Caco-2 (cell line): ENCODE results near the gene NEURL1B. TPM values are rescaled to one million over a fixed set of nuclear protein-coding genes. Genes with fewer than 3 reads are reported as not detected.

Experiments
- BruUV-seq: library from RNA; stranded (reverse); fragments of 400-500 nt; replicated peaks from 2 replicates; lab custom pipeline; 2021; lab: Mats Ljungman, UMichigan
- CTCF ChIA-PET: fragments of 300-600 bp; sonication (Branson Sonifier 250); formaldehyde crosslinking; loops from one replicate; lab custom pipeline; 2022; ENCODE audit warnings: antibody characterized with exemption; lab: Charles Lee
- POLR2A ChIA-PET: fragments of 300-600 bp; sonication (Branson Sonifier 250); formaldehyde crosslinking; loops from one replicate; lab custom pipeline; 2022; ENCODE audit warnings: antibody characterized with exemption; lab: Charles Lee
- DNase-seq, 2 experiments: peaks; one replicate each; pipeline versions ENCODE4 v3.0.0 to v3.0.0-alpha.2; 2020 to 2022
- H3K27me3 ChIP-seq: replicated peaks from 2 replicates; pipeline ENCODE4 v1.6.0; 2011; ENCODE audit warnings: low read length; ENCODE audit not compliant: control insufficient read depth, insufficient read depth
- H3K36me3 ChIP-seq: 2 replicates; pipeline ENCODE4 v1.5.1; 2011; ENCODE audit warnings: low read length; ENCODE audit not compliant: control insufficient read depth, insufficient read depth
- H3K4me1 ChIP-seq: fragments of 250-450 bp; sonication (Bioruptor Pico); 2 replicates; pipeline ENCODE4 v1.5.1; 2020; ENCODE audit warnings: mild to moderate bottlenecking
- H3K4me3 ChIP-seq: 2 replicates; pipeline ENCODE4 v1.5.1; 2011; ENCODE audit warnings: low read depth, mild to moderate bottlenecking, control low read depth, low read length
- H3K9me3 ChIP-seq: fragments of 250-450 bp; sonication (Bioruptor Pico); 2 replicates; pipeline ENCODE4 v1.5.1; 2020; ENCODE audit warnings: mild to moderate bottlenecking, moderate library complexity
- H3K27ac Mint-ChIP-seq: one replicate; pipeline ENCODE4 v1.8.0; 2022; ENCODE audit warnings: mixed read lengths; ENCODE audit not compliant: unreplicated experiment
- H3K27me3 Mint-ChIP-seq: one replicate; pipeline ENCODE4 v1.8.0; 2022; ENCODE audit warnings: mixed read lengths; ENCODE audit not compliant: insufficient read depth, unreplicated experiment
- H3K36me3 Mint-ChIP-seq: one replicate; pipeline ENCODE4 v1.8.0; 2022; ENCODE audit warnings: mild to moderate bottlenecking, mixed read lengths; ENCODE audit not compliant: insufficient read depth, unreplicated experiment
- H3K4me1 Mint-ChIP-seq: one replicate; pipeline ENCODE4 v1.8.0; 2022; ENCODE audit warnings: low read depth, mixed read lengths; ENCODE audit not compliant: unreplicated experiment
- H3K4me3 Mint-ChIP-seq: one replicate; pipeline ENCODE4 v1.8.0; 2022; ENCODE audit warnings: mild to moderate bottlenecking, moderate library complexity, mixed read lengths; ENCODE audit not compliant: unreplicated experiment
- H3K9me3 Mint-ChIP-seq: one replicate; pipeline ENCODE4 v1.8.0; 2022; ENCODE audit warnings: mixed read lengths; ENCODE audit not compliant: unreplicated experiment
- intact Hi-C: fragments of 100-400 bp; cut with micrococcal nuclease; formaldehyde crosslinking; loops from one replicate; pipeline ENCODE4 v1.10.0; 2022; ENCODE audit not compliant: unreplicated experiment
- total RNA-seq: library from RNA; stranded (reverse); gene quantifications from 2 replicates; pipeline ENCODE4 v1.2.3, GENCODE V29; 2022
- TF ChIP-seq, protein P1 (sequence below), 2 experiments: fragments of 200-600 bp in 1 of 2; IDR thresholded peaks; 1 replicate in 1 of 2; 2 replicates in 1 of 2; pipeline versions ENCODE4 v1.5.1 to v1.8.0; 2011 to 2022; ENCODE audit warnings: antibody characterized with exemption in 1 of 2, control low read depth in 1 of 2, inconsistent platforms in 1 of 2, low read depth in 1 of 2, low read length in 1 of 2, mild to moderate bottlenecking in 1 of 2, moderate library complexity in 1 of 2; ENCODE audit not compliant: insufficient read depth in 1 of 2, severe bottlenecking in 1 of 2, unreplicated experiment in 1 of 2

Gene NEURL1B
- total RNA-seq, 1 experiment from 2014 or later, result 7.6 TPM

DNA sequence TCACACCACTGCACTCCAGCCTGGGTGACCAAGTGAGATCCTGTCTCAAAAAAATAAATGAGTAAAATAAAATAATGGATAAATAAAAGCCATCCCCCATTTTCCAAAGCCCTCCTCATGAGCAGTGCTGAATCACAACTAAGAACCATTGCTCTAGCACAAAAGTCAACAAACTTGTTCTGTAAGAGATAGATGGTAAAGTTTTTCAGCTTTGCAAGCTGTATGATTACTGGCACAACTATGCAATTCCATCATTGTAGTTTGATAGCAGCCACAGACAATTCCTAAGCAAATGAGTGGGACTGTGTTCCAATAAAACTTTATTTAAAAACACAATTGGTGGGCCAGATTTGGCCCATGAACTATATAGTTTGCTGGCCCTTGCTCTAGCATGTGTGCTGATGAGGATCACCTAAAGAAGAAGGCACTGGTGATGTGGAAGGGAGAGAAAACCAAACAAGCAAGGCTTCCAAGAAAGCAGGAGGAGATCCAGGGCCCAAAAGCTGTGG lies 64.6 kb downstream of the NEURL1B start:
- H3K36me3 ChIP-seq, result no peaks in the 10 kb centered on the region
- H3K27me3 Mint-ChIP-seq, result no peaks in the 10 kb centered on the region
- no peaks in the 10 kb centered on the region for H3K27me3 ChIP-seq
- intact Hi-C loops, result loop anchor here (2.0 kb wide), 1 partner anchor 577 kb away; no protein-coding TSS in a partner anchor
- ChIA-PET POLR2A (no interaction called here), CTCF (interaction anchor here (0.6 to 1.5 kb wide), 2 partner anchors 9 to 226 kb away, joined by 3 read pairs; no protein-coding TSS in a partner anchor)
- H3K4me1 Mint-ChIP-seq, result no peaks in the 10 kb centered on the region
- BruUV-seq, result no TSS peak
- no peaks in the 10 kb centered on the region for H3K9me3 Mint-ChIP-seq
- no peaks in the 10 kb centered on the region for H3K9me3 ChIP-seq
- no peak for DNase-seq
- no peak overlapping the region for H3K4me3 Mint-ChIP-seq
- peaks cover 5% of the 10 kb centered on the region for H3K36me3 Mint-ChIP-seq
- H3K4me3 ChIP-seq, result no peak overlapping the region
- H3K4me1 ChIP-seq, result no peaks in the 10 kb centered on the region
- H3K27ac Mint-ChIP-seq, result no peak overlapping the region
- TF ChIP-seq, protein P1, sequence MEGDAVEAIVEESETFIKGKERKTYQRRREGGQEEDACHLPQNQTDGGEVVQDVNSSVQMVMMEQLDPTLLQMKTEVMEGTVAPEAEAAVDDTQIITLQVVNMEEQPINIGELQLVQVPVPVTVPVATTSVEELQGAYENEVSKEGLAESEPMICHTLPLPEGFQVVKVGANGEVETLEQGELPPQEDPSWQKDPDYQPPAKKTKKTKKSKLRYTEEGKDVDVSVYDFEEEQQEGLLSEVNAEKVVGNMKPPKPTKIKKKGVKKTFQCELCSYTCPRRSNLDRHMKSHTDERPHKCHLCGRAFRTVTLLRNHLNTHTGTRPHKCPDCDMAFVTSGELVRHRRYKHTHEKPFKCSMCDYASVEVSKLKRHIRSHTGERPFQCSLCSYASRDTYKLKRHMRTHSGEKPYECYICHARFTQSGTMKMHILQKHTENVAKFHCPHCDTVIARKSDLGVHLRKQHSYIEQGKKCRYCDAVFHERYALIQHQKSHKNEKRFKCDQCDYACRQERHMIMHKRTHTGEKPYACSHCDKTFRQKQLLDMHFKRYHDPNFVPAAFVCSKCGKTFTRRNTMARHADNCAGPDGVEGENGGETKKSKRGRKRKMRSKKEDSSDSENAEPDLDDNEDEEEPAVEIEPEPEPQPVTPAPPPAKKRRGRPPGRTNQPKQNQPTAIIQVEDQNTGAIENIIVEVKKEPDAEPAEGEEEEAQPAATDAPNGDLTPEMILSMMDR (IDR thresholded peaks at IDR 0.05; ENCODE audit: insufficient read depth in 1 of 2, low read depth in 1 of 2, low read length in 1 of 2, severe bottlenecking in 1 of 2, unreplicated experiment in 1 of 2), result no peak

GRCh38 chr5:172706796-172707195 lies 65.7 kb downstream of the NEURL1B start:
- H3K36me3 ChIP-seq, result no peaks in the 10 kb centered on the region
- no peak overlapping the region for H3K27ac Mint-ChIP-seq
- H3K4me3 Mint-ChIP-seq, result no peak overlapping the region
- H3K27me3 Mint-ChIP-seq, result no peaks in the 10 kb centered on the region
- H3K4me3 ChIP-seq, result no peak overlapping the region
- ChIA-PET POLR2A (interaction anchor here (0.6 kb wide), 1 partner anchor 350 kb away, joined by 3 read pairs; no protein-coding TSS in a partner anchor), CTCF (interaction anchor here (0.6 to 1.5 kb wide), 25 partner anchors 8 to 909 kb away, joined by 3 to 17 read pairs (median 4); partner anchors contain the start of genes ATP6V0E1, BNIP1, DUSP1 and RPL26L1)
- no peaks in the 10 kb centered on the region for H3K4me1 ChIP-seq
- DNase-seq, result no peak
- H3K4me1 Mint-ChIP-seq, result no peaks in the 10 kb centered on the region
- H3K9me3 ChIP-seq, result no peaks in the 10 kb centered on the region
- BruUV-seq, result no TSS peak
- intact Hi-C loops, result loop anchor here (2.0 kb wide), 1 partner anchor 576 kb away; no protein-coding TSS in a partner anchor
- no peaks in the 10 kb centered on the region for H3K9me3 Mint-ChIP-seq
- peaks cover 5% of the 10 kb centered on the region for H3K36me3 Mint-ChIP-seq
- TF ChIP-seq, protein P1 (IDR thresholded peaks at IDR 0.05; ENCODE audit: insufficient read depth in 1 of 2, low read depth in 1 of 2, low read length in 1 of 2, severe bottlenecking in 1 of 2, unreplicated experiment in 1 of 2), result no peak
- no peaks in the 10 kb centered on the region for H3K27me3 ChIP-seq

- Histone ChIP-seq H3K4me3 (no peak overlapping the region), H3K27me3 (no peaks in the 10 kb centered on the region), H3K4me1 (no peaks in the 10 kb centered on the region), H3K36me3 (no peaks in the 10 kb centered on the region), H3K9me3 (no peaks in the 10 kb centered on the region)
- ChIA-PET CTCF (interaction anchor here (0.5 to 1.5 kb wide), 26 partner anchors 7 to 909 kb away, joined by 3 to 17 read pairs (median 4); partner anchors contain the start of genes ATP6V0E1, BNIP1, DUSP1 and RPL26L1), POLR2A (interaction anchor here (0.6 kb wide), 1 partner anchor 350 kb away, joined by 3 read pairs; no protein-coding TSS in a partner anchor)
- Mint-ChIP-seq H3K9me3 (no peaks in the 10 kb centered on the region), H3K36me3 (peaks cover 5% of the 10 kb centered on the region), H3K4me3 (no peak overlapping the region), H3K4me1 (no peaks in the 10 kb centered on the region), H3K27me3 (no peaks in the 10 kb centered on the region), H3K27ac (no peak overlapping the region)
- intact Hi-C loops, result loop anchor here (2.0 kb wide), 1 partner anchor 575 kb away; no protein-coding TSS in a partner anchor
- DNase-seq, result peak; percentile 73 to 75
- BruUV-seq, result no TSS peak
- TF ChIP-seq, protein P1 (IDR thresholded peaks at IDR 0.05; ENCODE audit: insufficient read depth in 1 of 2, low read depth in 1 of 2, low read length in 1 of 2, severe bottlenecking in 1 of 2, unreplicated experiment in 1 of 2), result peak; percentile 59 to 86
Measured at GRCh38 chr5:172707285-172708182, 66.5 kb downstream of the NEURL1B start.
